ENCODE measurements around the gene NFE2L2.
A peak's percentile ranks its signal among the peaks of the same experiment; 100 is the strongest.
"Not testable (repeated sequence)": the region's sequence is repeated elsewhere in the genome, so short reads cannot be mapped to it uniquely, and the experiment has no call there.

Gene NFE2L2

GRCh38 chr2:177268901-177269300 lies 4.4 kb upstream of the NFE2L2 start:
- DNase-seq (ENCODE audit: insufficient read length, low spot score) (no peak), FAIRE-seq (no peak)
- no peak for TF ChIP-seq CTCF (IDR thresholded peaks at IDR 0.05; ENCODE audit: insufficient read depth, missing control alignments)

DNA sequence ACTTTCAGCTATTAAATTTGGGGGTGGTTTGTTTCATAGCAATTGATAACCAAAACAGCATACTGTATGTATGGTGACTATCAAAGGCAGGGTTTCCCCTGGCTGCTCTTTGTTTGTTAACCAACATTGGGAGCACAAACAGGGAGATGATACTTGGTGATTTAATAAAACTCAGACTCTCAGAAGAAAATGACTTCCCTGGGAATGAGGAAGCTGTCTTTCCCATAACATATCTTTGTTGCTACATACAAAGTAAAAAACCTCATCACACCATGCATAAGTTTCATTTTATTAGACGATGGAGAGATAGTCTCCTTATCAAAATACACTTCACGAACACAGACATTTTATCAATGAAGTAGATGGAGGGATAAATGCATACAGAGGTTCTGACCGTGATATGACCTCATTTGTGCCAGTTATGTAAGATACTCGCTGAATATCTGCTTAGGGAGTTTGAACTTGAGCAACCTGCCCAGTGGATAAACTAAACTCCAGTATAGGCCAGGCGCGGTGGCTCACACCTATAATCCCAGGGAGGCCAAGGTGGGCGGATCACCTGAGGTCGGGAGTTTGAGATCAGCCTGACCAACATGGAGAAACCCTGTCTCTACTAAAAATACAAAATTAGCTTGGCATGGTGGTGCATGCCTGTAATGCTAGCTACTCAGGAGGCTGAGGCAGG lies 3.8 kb upstream of the NFE2L2 start:
- FAIRE-seq (no peak), DNase-seq (ENCODE audit: insufficient read length, low spot score) (no peak)
- TF ChIP-seq CTCF (IDR thresholded peaks at IDR 0.05; ENCODE audit: insufficient read depth, missing control alignments), result no peak

DNA sequence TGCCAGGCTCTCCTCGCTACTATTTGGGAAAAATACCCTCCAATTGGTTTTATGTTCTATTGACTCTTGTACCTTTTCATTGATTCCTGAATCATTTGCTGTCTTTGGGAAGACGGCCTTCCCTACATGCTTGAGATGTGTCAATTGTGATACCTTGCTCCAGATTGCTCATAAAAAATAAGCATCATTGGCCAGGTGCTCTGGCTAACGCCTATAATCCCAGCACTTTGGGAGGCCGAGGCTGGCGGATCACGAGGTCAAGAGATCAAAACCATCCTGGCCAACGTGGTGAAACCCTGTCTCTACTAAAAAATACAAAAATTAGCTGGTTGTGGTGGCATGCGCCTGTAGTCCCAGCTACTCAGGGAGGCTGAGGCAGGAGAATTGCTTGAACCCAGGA lies 2.4 kb upstream of the NFE2L2 start:
- DNase-seq (ENCODE audit: insufficient read length, low spot score); FAIRE-seq: not testable (repeated sequence)

- no peak for TF ChIP-seq CTCF (IDR thresholded peaks at IDR 0.05; ENCODE audit: insufficient read depth, missing control alignments)
- FAIRE-seq, result no peak
- no peak for DNase-seq (ENCODE audit: insufficient read length, low spot score)
Measured at GRCh38 chr2:177265824-177266817, 1.6 kb upstream of the NFE2L2 start.

DNA sequence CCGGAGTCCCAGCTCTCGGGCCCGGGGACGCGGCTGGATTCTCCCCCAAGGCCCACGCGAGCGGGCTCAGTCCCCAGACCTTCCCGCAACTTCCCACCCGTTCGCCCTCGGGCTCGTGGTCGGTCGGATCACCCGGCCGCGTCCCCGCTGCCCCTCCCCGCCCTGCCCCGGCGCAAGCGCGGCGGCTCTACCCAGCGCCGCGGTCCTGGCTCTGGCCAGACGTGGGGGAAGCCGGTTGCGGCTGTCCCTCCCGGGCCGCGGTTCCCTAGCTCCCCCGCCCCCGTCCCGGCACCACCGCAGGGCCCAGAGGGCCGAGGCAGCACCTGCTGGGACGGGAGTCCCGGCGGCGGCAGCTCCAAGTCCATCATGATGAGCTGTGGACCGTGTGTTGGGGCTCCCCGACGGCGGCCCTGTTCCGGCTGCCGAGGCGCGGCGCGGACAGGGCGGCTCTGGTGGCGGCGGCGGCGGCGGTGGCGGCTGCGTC lies 276 bp downstream of the NFE2L2 start:
- FAIRE-seq (no peak), DNase-seq (ENCODE audit: insufficient read length, low spot score) (no peak)
- no peak for TF ChIP-seq CTCF (IDR thresholded peaks at IDR 0.05; ENCODE audit: insufficient read depth, missing control alignments)

GRCh38 chr2:177263451-177264208 lies 897 bp downstream of the NFE2L2 start:
- peak; percentile 74 for TF ChIP-seq CTCF (IDR thresholded peaks at IDR 0.05; ENCODE audit: insufficient read depth, missing control alignments)
- peak; percentile 46 for DNase-seq (ENCODE audit: insufficient read length, low spot score)
- no peak for FAIRE-seq

DNA sequence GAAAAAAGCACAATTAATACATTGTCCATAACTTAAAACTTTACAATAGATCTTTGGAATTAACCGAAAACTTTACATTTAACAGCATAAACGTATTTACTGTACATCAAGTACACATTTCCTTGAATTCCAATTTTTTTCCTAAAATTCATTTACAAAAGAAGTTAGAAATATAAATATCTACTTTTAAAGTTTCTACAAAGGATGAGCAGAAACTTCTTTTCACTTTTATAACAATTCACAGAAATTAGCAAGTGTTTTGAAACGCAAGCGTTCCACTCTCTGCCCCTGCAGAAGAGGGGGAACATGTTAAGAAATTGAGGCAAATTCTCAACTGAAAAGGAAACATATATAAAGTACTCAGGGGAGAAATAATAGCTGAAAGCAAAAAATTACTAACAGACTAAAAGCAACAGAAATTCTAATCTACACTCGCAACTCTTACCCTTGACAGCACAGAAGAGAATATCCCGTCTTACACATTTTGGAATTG lies 1.5 kb downstream of the NFE2L2 start:
- TF ChIP-seq CTCF (IDR thresholded peaks at IDR 0.05; ENCODE audit: insufficient read depth, missing control alignments), result no peak
- no peak for DNase-seq (ENCODE audit: insufficient read length, low spot score)
- no peak for FAIRE-seq

All from D721Med (cell line).